TTC549 (cell line): ENCODE data around the gene HFM1.

Source experiments
- FAIRE-seq: peaks from 2 replicates; lab custom pipeline; 2012; peaks lifted over from hg19 to GRCh38; lab: Jason Lieb, UNC

The HFM1 gene

DNA sequence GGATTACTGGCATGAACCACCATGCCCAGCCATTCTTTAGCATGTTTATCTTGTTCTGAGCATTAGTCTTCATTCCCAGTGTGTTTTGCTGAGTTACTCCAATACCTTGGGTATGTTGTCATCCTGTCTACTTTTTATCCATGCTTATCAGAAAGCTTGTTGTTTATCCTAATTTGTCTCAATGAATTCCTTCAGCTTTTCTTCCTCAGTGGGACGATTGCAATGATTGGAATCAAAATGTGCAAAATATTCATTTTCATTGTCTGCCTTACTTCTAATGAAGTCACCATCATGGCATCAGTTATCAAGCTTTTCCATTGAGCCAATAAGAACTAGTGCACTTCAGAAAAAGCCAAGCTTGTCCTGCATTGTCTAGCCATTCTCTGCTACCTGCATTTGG, 170.5 kb downstream of the HFM1 start:
- FAIRE-seq, result no peak

DNA sequence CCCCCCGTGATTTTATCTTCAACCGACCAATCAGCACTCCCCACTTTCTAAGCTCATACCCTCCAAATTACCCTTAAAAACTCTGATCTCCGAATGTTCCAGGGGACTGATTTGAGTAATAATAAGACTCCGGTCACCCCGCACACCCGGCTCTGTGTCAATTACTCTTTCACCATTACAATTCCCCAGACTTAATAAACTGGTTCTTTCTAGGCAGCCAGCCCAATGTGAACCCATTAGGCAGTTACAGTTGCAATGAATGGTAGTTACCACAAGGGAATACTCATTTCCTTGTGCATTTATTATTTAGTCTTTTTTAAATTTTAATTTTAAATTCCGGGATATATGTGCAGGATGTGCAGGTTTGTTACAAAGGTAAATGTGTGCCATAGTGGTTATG, 177.9 kb downstream of the HFM1 start:
- no peak for FAIRE-seq

DNA sequence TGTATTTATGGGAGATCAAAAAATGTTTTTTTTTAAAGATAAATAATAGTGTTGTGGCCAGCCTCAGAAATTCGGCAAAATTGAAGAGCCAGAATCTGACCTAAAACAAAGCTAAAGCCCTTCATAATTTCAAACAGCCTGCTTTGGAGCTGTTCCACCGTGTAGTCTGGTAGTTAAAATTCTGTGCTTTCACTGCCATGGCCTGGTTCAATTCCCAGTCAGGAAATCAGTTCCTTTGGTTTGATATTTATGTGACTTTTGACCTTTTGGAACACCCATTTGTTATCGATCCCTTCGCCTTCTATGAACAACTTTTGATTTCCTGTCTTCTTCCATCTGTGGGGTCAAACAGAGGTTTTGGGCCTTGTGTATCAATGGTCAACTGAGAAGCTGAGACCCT, 179.8 kb downstream of the HFM1 start:
- no peak for FAIRE-seq

DNA sequence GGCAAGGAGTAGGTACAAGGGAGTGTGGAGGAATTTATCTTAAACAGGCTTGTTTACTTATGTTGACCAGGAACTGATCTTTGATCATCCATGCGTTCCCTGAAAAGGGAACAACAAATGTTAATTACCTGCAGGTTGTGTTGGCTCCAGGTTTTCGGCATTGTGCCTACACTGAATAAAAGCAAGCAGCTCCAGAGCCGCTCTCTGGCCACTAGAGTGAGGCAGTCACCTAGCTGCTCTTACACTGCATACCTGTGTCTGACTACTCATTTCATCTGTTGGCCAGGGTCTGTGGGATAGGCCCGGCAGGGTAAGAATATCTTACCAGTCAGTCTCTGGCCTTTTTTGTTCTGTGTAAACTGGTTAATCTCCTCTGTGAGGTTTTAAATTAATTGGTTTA, 183.6 kb downstream of the HFM1 start:
- no peak for FAIRE-seq

DNA sequence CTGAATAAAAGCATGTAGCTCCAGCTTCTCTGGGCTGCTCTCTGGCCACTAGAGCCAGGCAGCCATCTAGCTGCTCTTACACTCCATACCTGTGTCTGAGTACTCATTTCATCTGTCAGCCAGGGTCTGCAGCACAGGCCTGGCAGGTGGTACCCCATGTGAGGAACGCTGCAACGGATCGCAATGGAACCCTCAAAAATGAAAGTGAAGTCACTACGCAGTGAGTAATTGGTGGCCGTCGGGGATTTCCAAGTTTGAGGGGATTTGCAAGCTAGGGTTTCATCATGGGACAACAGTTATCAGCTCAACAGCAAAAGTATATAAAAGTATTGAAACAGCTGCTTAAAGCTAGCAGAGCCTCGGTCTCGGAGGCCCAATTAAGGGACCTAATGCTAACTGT, 186.7 kb downstream of the HFM1 start:
- FAIRE-seq, result no peak
